Liver (tissue), 9 donors: ENCODE results near the gene BCORL1. TPM values are rescaled to one million over a fixed set of nuclear protein-coding genes. Genes with fewer than 3 reads are reported as not detected.

Experiments used
- DNase-seq: peaks from one replicate; pipeline ENCODE4 v3.0.0-alpha.2; 2017; ENCODE audit warnings: low spot score
- H3K27ac ChIP-seq, 2 donors: one replicate each; pipeline ENCODE4 v1.7.0; 2013; ENCODE audit warnings: inconsistent platforms in 2 of 2, low read length in 2 of 2, control low read depth in 1 of 2, low read depth in 1 of 2, mild to moderate bottlenecking in 1 of 2
- H3K27me3 ChIP-seq, 4 donors: one replicate each; pipeline versions ENCODE4 v1.6.1 to v1.7.0; 2013; ENCODE audit warnings: low read length in 3 of 4, inconsistent platforms in 1 of 4, mild to moderate bottlenecking in 1 of 4, moderate library complexity in 1 of 4; ENCODE audit not compliant: control insufficient read depth in 4 of 4, insufficient read depth in 4 of 4
- H3K36me3 ChIP-seq, 4 donors: one replicate each; pipeline versions ENCODE4 v1.6.1 to v1.7.0; 2013; ENCODE audit warnings: low read length in 3 of 4, mild to moderate bottlenecking in 3 of 4, low read depth in 1 of 4, moderate library complexity in 1 of 4; ENCODE audit not compliant: control insufficient read depth in 4 of 4, insufficient read depth in 3 of 4
- H3K4me1 ChIP-seq, 4 donors: one replicate each; pipeline versions ENCODE4 v1.6.1 to v1.7.0; 2013; ENCODE audit warnings: low read length in 3 of 4, mild to moderate bottlenecking in 3 of 4, moderate library complexity in 1 of 4; ENCODE audit not compliant: control insufficient read depth in 4 of 4, insufficient read depth in 4 of 4
- H3K4me3 ChIP-seq, 3 donors: one replicate each; pipeline versions ENCODE4 v1.6.1 to v1.7.0; 2013; ENCODE audit warnings: low read length in 3 of 3, control low read depth in 1 of 3, low read depth in 1 of 3, mild to moderate bottlenecking in 1 of 3
- H3K9ac ChIP-seq, 2 donors: one replicate each; pipeline ENCODE4 v1.7.0; 2013; ENCODE audit warnings: low read length in 2 of 2, mild to moderate bottlenecking in 2 of 2, moderate library complexity in 2 of 2, control low read depth in 1 of 2, low read depth in 1 of 2
- H3K9me3 ChIP-seq, 4 donors: one replicate each; pipeline versions ENCODE4 v1.6.1 to v1.7.0; 2013; ENCODE audit warnings: low read length in 3 of 4; ENCODE audit not compliant: control insufficient read depth in 4 of 4
- CTCF ChIP-seq: fragments of 150-350 bp; IDR thresholded peaks from 2 replicates; pipeline ENCODE4 v1.5.1; 2017; ENCODE audit warnings: improper control_type of control experiment, low read depth, low read length; ENCODE audit not compliant: missing input control
- EGR1 ChIP-seq, 2 donors: IDR thresholded peaks; 2 replicates each; pipeline ENCODE4 v1.6.1; 2016 to 2018; ENCODE audit warnings: antibody characterized with exemption in 2 of 2, low read depth in 2 of 2
- FOXA1 ChIP-seq: IDR thresholded peaks from 2 replicates; pipeline ENCODE4 v1.6.1; 2016; ENCODE audit warnings: antibody characterized with exemption
- FOXA2 ChIP-seq: IDR thresholded peaks from 2 replicates; pipeline ENCODE4 v1.6.1; 2016; ENCODE audit warnings: antibody characterized with exemption
- GABPA ChIP-seq, 2 donors: IDR thresholded peaks in 1 of 2; conservative IDR thresholded peaks in 1 of 2; 2 replicates each; pipeline ENCODE4 v1.6.1; 2016; ENCODE audit warnings: antibody characterized with exemption in 2 of 2, mild to moderate bottlenecking in 1 of 2, moderate library complexity in 1 of 2
- HNF4A ChIP-seq, 2 donors: conservative IDR thresholded peaks; 2 replicates each; pipeline ENCODE4 v1.6.1; 2016; ENCODE audit warnings: antibody characterized with exemption in 2 of 2, mild to moderate bottlenecking in 2 of 2
- HNF4G ChIP-seq: IDR thresholded peaks from 2 replicates; pipeline ENCODE4 v1.6.1; 2016; ENCODE audit warnings: antibody characterized with exemption
- JUND ChIP-seq, 2 donors: IDR thresholded peaks; 2 replicates each; pipeline ENCODE4 v1.6.1; 2016; ENCODE audit warnings: antibody characterized with exemption in 2 of 2
- NR2F2 ChIP-seq: IDR thresholded peaks from 2 replicates; pipeline ENCODE4 v1.6.1; 2016; ENCODE audit warnings: antibody characterized with exemption
- RAD21 ChIP-seq, 2 donors: IDR thresholded peaks; 2 replicates each; pipeline ENCODE4 v1.6.1; 2016; ENCODE audit warnings: antibody characterized with exemption in 2 of 2, mild to moderate bottlenecking in 2 of 2
- RXRA ChIP-seq, 2 donors: IDR thresholded peaks; 2 replicates each; pipeline ENCODE4 v1.6.1; 2017 to 2018; ENCODE audit warnings: antibody characterized with exemption in 2 of 2, mild to moderate bottlenecking in 1 of 2
- SP1 ChIP-seq: IDR thresholded peaks from 2 replicates; pipeline ENCODE4 v1.6.1; 2018; ENCODE audit warnings: antibody characterized with exemption, mild to moderate bottlenecking
- TAF1 ChIP-seq: conservative IDR thresholded peaks from 2 replicates; pipeline ENCODE4 v1.6.1; 2016; ENCODE audit warnings: antibody characterized with exemption, mild to moderate bottlenecking
- YY1 ChIP-seq: IDR thresholded peaks from 2 replicates; pipeline ENCODE4 v1.6.1; 2016; ENCODE audit warnings: antibody characterized with exemption, mild to moderate bottlenecking
- ZBTB33 ChIP-seq: IDR thresholded peaks from 2 replicates; pipeline ENCODE4 v1.6.1; 2016; ENCODE audit warnings: antibody characterized with exemption
- WGBS: extraction: QIAGEN DNeasy Blood & Tissue Kit; methylation state at CpG from one replicate; pipeline ENCODE4 v1.1.7; 2013; 5-methylcytosine and 5-hydroxymethylcytosine counted together
- polyA plus RNA-seq, 2 donors: library from polyadenylated mRNA; stranded (reverse) in 1 of 2; unstranded in 1 of 2; fragments of 200-250 nt in 1 of 2; fragments of >200 nt in 1 of 2; fragmentation: Nextera tagmentation in 1 of 2; extraction: Ambion mirVana in 1 of 2; gene quantifications; one replicate each; pipeline versions ENCODE4 v1.2.1 to v1.2.3, GENCODE V29; 2013 to 2015
- total RNA-seq, 2 donors: library from RNA; depleted of rRNA; stranded (reverse); fragments of >200 nt; gene quantifications; one replicate each; pipeline ENCODE4 v1.2.3, GENCODE V29; 2014
- TF ChIP-seq, protein P1 (sequence below): IDR thresholded peaks from 2 replicates; pipeline ENCODE4 v1.6.1; 2016; ENCODE audit warnings: antibody characterized with exemption
- TF ChIP-seq, protein P2 (sequence below): IDR thresholded peaks from 2 replicates; pipeline ENCODE4 v1.6.1; 2016; ENCODE audit warnings: antibody characterized with exemption
- TF ChIP-seq, protein P3 (sequence below): IDR thresholded peaks from 2 replicates; pipeline ENCODE4 v1.6.1; 2016; ENCODE audit warnings: antibody characterized with exemption, mild to moderate bottlenecking
- donor health status: healthy.
- donor health status: healthy.
- donor health status: healthy.
- donor health status: healthy.
- donor health status: healthy.

The BCORL1 gene
- total and polyA plus RNA-seq, 4 donors: 1.7 to 5.3 (median 2.1) TPM

DNA sequence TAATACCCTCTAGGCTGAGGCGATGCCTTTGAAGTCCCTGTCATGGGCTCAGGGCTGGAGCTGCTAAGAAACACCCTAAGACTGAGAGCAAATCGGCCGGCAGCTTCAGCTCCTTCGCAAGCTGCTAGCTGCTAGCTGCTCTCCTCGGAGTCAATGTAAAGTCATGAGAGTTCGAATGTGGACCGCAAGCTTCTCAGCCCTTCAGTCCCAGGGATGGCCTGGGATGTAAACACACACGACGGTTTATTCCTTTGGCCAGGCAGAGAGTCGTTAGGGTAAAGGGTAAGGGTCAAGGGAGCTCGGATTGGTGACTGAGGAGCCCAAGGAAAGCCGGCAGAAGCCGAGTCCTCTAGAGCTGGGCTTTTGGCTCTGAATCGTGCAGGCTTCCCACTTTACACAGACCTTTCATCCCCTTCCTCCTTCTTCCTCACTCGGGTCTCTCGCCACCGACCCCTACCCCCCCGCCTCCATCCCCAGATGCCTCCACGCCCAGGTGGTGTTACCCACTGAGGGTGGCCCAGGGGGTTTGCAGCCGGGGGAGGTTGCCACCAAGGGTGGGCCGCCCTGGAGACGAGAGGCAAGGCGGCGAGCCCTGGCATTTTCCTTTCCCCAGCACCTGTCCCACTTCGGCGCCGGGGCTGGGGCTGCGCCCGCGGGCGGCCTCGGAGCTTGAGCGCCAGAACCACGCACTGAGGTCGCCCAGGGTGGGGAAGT is 3.1 kb upstream of the BCORL1 start:
- peaks cover 0 to 9% (median 5%) of the 10 kb centered on the region in 4 donors for H3K4me1 ChIP-seq
- H3K36me3 ChIP-seq: no peaks in the 10 kb centered on the region
- no peak for DNase-seq
- no peaks in the 10 kb centered on the region for H3K27me3 ChIP-seq
- 22% methylated on average over 35 of the region's 35 CpGs for WGBS
- H3K27ac ChIP-seq: no peak overlapping the region
- peak overlapping the region in 1 of 3 donors; percentile 64 for H3K4me3 ChIP-seq
- no peaks in the 10 kb centered on the region for H3K9me3 ChIP-seq
- no peak overlapping the region for H3K9ac ChIP-seq
- TF ChIP-seq JUND (IDR thresholded peaks at IDR 0.05) (no peak), FOXA2 (no peak), HNF4G (no peak), RXRA (IDR thresholded peaks at IDR 0.05) (no peak), HNF4A (conservative IDR thresholded peaks at IDR 0.05) (no peak)

DNA sequence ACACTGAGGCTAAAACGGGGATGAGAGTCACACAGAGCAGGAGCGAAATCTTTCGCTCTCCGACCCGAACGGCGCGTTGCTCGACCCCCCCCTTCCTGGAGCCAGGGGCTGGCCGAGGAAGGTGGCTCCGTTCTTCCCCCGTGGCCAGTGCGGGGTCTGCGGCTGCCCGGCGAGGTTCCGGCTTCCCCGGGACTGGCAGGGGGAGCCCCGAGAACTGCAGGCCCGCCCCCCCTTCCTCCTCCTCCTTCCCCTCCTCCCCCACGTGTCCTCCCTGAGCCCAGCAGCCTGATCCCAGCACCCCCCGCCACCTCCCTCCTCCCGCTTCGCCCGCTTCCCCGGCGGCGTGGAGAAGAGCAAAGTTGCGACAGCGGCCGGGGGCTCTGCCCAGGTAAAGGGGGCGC is 2.4 kb upstream of the BCORL1 start:
- Histone ChIP-seq H3K27ac (peak overlapping the region in 1 of 2 donors; percentile 41), H3K36me3 (no peaks in the 10 kb centered on the region), H3K4me3 (peak overlapping the region in 1 of 3 donors; percentile 64), H3K4me1 (peaks cover 2 to 9% (median 5%) of the 10 kb centered on the region in 4 donors), H3K27me3 (no peaks in the 10 kb centered on the region), H3K9ac (no peak overlapping the region), H3K9me3 (no peaks in the 10 kb centered on the region)
- WGBS: 2% methylated on average over 32 of the region's 32 CpGs
- no peak for DNase-seq
- no peak for TF ChIP-seq SP1
- TF ChIP-seq, protein P1, sequence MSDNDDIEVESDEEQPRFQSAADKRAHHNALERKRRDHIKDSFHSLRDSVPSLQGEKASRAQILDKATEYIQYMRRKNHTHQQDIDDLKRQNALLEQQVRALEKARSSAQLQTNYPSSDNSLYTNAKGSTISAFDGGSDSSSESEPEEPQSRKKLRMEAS: no peak
- TF ChIP-seq RAD21 (IDR thresholded peaks at IDR 0.05): no peak

GRCh38 chrX:129980540-129981199 is 1.8 kb upstream of the BCORL1 start:
- peak; percentile 62 for DNase-seq
- Histone ChIP-seq H3K9me3 (no peaks in the 10 kb centered on the region), H3K4me3 (peak overlapping the region in 2 of 3 donors; percentile 58 to 64), H3K36me3 (no peaks in the 10 kb centered on the region), H3K27me3 (no peaks in the 10 kb centered on the region), H3K4me1 (peaks cover 2 to 9% (median 5%) of the 10 kb centered on the region in 4 donors), H3K27ac (peak overlapping the region; percentile 7 to 41), H3K9ac (no peak overlapping the region)
- TF ChIP-seq CTCF: no peak
- no peak for TF ChIP-seq ZBTB33
- TF ChIP-seq, protein P2, sequence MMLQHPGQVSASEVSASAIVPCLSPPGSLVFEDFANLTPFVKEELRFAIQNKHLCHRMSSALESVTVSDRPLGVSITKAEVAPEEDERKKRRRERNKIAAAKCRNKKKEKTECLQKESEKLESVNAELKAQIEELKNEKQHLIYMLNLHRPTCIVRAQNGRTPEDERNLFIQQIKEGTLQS: no peak
- no peak for TF ChIP-seq HNF4G
- TF ChIP-seq TAF1: no peak
- TF ChIP-seq NR2F2: no peak
- TF ChIP-seq GABPA (IDR thresholded peaks at IDR 0.05 in 1 of 2, conservative IDR thresholded peaks at IDR 0.05 in 1 of 2): no peak
- no peak for TF ChIP-seq JUND (IDR thresholded peaks at IDR 0.05)
- TF ChIP-seq EGR1 (IDR thresholded peaks at IDR 0.05; ENCODE audit: low read depth in 2 of 2): no peak
- no peak for TF ChIP-seq YY1
- no peak for TF ChIP-seq FOXA2
- TF ChIP-seq RAD21 (IDR thresholded peaks at IDR 0.05): no peak
- no peak for TF ChIP-seq SP1
- TF ChIP-seq HNF4A (conservative IDR thresholded peaks at IDR 0.05): no peak
- TF ChIP-seq, protein P3, sequence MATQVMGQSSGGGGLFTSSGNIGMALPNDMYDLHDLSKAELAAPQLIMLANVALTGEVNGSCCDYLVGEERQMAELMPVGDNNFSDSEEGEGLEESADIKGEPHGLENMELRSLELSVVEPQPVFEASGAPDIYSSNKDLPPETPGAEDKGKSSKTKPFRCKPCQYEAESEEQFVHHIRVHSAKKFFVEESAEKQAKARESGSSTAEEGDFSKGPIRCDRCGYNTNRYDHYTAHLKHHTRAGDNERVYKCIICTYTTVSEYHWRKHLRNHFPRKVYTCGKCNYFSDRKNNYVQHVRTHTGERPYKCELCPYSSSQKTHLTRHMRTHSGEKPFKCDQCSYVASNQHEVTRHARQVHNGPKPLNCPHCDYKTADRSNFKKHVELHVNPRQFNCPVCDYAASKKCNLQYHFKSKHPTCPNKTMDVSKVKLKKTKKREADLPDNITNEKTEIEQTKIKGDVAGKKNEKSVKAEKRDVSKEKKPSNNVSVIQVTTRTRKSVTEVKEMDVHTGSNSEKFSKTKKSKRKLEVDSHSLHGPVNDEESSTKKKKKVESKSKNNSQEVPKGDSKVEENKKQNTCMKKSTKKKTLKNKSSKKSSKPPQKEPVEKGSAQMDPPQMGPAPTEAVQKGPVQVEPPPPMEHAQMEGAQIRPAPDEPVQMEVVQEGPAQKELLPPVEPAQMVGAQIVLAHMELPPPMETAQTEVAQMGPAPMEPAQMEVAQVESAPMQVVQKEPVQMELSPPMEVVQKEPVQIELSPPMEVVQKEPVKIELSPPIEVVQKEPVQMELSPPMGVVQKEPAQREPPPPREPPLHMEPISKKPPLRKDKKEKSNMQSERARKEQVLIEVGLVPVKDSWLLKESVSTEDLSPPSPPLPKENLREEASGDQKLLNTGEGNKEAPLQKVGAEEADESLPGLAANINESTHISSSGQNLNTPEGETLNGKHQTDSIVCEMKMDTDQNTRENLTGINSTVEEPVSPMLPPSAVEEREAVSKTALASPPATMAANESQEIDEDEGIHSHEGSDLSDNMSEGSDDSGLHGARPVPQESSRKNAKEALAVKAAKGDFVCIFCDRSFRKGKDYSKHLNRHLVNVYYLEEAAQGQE: no peak
- TF ChIP-seq, protein P1: no peak
- no peak for TF ChIP-seq RXRA (IDR thresholded peaks at IDR 0.05)
- no peak for TF ChIP-seq FOXA1
- under 1% methylated on average over 79 of the region's 79 CpGs for WGBS
